Activated CD8-positive, alpha-beta memory T cell treated with anti-CD3 and anti-CD28 coated beads, Interleukin-2, amount 10 ng/mL, durations not matched to agents 7 days and 5 days (primary cell): Measurements from ENCODE around the gene EEF1AKMT1. TPM values are rescaled to one million over a fixed set of nuclear protein-coding genes. Genes with fewer than 3 reads are reported as not detected.

Experiments
- total RNA-seq, 2 experiments: library from RNA; stranded (reverse); gene quantifications; one replicate each; pipeline ENCODE4 v1.2.3, GENCODE V29; 2021

EEF1AKMT1 gene
- total RNA-seq, 2 experiments from 2014 or later: 7.5 to 10.6 TPM

Other genes with a start within 250 kb of the EEF1AKMT1 start
- gene CRYL1, start 248.1 kb downstream of the EEF1AKMT1 start, total RNA-seq: 10 to 100 TPM; 11.3 to 13.1 TPM
- 1 to 10 TPM; 5.4 to 6.4 TPM for gene IFT88, start 206.8 kb downstream of the EEF1AKMT1 start, total RNA-seq
- under 1 TPM; 0.15 to 0.37 TPM for gene IL17D, start 70.3 kb downstream of the EEF1AKMT1 start, total RNA-seq
- gene XPO4, start 128.8 kb upstream of the EEF1AKMT1 start, total RNA-seq: 10 to 100 TPM; 19.7 to 19.8 TPM